Thyroid gland (tissue), 4 donors: Measurements from ENCODE around the gene HHIPL2. TPM values are rescaled to one million over a fixed set of nuclear protein-coding genes. Genes with fewer than 3 reads are reported as not detected.

Source experiments
- DNase-seq, 2 donors: peaks; one replicate each; pipeline ENCODE4 v3.0.0-alpha.2; 2019
- H3K27ac ChIP-seq, 3 donors: fragments of 200-600 bp; sonication (generic); 1 replicate in 2 of 3; 2 replicates in 1 of 3; pipeline ENCODE4 v1.5.1; 2016 to 2019; ENCODE audit warnings: mild to moderate bottlenecking in 1 of 3, moderate library complexity in 1 of 3
- H3K27me3 ChIP-seq: fragments of 200-600 bp; sonication (generic); one replicate; pipeline ENCODE4 v1.5.1; 2019
- H3K36me3 ChIP-seq, 2 donors: fragments of 200-600 bp; sonication (generic); one replicate each; pipeline ENCODE4 v1.5.1; 2016 to 2019
- H3K4me1 ChIP-seq, 2 donors: fragments of 200-600 bp; sonication (generic); one replicate each; pipeline ENCODE4 v1.5.1; 2017 to 2019
- H3K4me3 ChIP-seq, 3 donors: fragments of 200-600 bp; sonication (generic); replicated peaks in 1 of 3; 1 replicate in 2 of 3; 2 replicates in 1 of 3; pipeline ENCODE4 v1.5.1; 2016; ENCODE audit warnings: mild to moderate bottlenecking in 1 of 3
- H3K9me3 ChIP-seq: fragments of 200-600 bp; sonication (generic); one replicate; pipeline ENCODE4 v1.5.1; 2017
- POLR2A ChIP-seq, 2 donors: fragments of 450-650 bp; IDR thresholded peaks; one replicate each; pipeline ENCODE4 v1.6.1; 2017; ENCODE audit warnings: antibody characterized with exemption in 2 of 2, mild to moderate bottlenecking in 2 of 2, moderate library complexity in 1 of 2
- WGBS, 2 donors: methylation state at CpG; one replicate each; pipeline ENCODE4 v1.1.5; 2017; 5-methylcytosine and 5-hydroxymethylcytosine counted together
- intact Hi-C: fragments of 100-400 bp; cut with DNase I; formaldehyde crosslinking; loops from one replicate; pipeline ENCODE4 v1.15.1; 2023
- total RNA-seq, 4 donors: library from RNA; depleted of rRNA; stranded (reverse); fragments of >200 nt; gene quantifications; one replicate each; pipeline ENCODE4 v1.2.3, GENCODE V29; 2016
- TF ChIP-seq, protein P1 (sequence below), 6 experiments: fragments of 200-600 bp in 3 of 6; fragments of 450-650 bp in 3 of 6; sonication (generic) in 3 of 6; IDR thresholded peaks; one replicate each; pipeline ENCODE4 v1.5.1; 2016 to 2019; ENCODE audit warnings: antibody characterized with exemption in 6 of 6, mild to moderate bottlenecking in 2 of 6, inconsistent platforms in 1 of 6, moderate library complexity in 1 of 6

Gene HHIPL2
- total RNA-seq, 4 donors from 2014 or later: 0.78 to 4.3 (median 1.9) TPM

DNA sequence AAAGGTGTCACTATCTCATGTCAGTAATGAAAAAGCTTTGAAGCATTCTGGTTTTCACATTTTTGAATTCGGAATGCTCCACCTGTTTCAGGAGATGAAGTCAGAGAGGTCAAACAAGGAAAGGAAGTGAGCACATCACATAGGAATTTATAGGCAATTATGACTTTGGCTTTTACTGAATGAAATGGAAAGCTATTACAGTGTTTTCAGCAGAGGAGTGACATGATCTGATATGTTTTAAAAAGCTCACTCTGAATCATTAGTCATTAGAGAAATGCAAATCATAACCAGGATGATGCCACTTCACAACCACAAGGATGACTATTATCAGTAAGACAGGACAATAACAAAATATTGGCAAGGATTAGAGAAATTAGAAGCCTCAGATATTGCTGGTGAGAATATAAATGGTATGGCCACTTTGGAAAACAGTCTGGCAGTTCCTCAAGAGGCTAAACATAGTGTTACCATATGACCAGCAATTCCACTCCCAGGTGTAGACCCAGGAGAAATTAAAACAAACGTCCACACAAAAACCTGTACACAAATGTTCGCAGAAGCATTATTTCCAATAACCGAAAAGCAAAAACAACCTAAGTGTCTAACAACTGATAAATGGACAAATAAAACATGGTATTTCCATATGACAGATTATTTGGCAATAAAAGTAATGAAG, 34.3 kb upstream of the HHIPL2 start:
- H3K27ac ChIP-seq: no peak overlapping the region
- H3K27me3 ChIP-seq: no peaks in the 10 kb centered on the region
- intact Hi-C loops: no loop called here
- DNase-seq: no peak
- H3K36me3 ChIP-seq: no peaks in the 10 kb centered on the region
- H3K9me3 ChIP-seq: no peaks in the 10 kb centered on the region
- peaks cover 14 to 33% of the 10 kb centered on the region in 2 donors for H3K4me1 ChIP-seq
- TF ChIP-seq POLR2A (IDR thresholded peaks at IDR 0.05): no peak
- TF ChIP-seq, protein P1, sequence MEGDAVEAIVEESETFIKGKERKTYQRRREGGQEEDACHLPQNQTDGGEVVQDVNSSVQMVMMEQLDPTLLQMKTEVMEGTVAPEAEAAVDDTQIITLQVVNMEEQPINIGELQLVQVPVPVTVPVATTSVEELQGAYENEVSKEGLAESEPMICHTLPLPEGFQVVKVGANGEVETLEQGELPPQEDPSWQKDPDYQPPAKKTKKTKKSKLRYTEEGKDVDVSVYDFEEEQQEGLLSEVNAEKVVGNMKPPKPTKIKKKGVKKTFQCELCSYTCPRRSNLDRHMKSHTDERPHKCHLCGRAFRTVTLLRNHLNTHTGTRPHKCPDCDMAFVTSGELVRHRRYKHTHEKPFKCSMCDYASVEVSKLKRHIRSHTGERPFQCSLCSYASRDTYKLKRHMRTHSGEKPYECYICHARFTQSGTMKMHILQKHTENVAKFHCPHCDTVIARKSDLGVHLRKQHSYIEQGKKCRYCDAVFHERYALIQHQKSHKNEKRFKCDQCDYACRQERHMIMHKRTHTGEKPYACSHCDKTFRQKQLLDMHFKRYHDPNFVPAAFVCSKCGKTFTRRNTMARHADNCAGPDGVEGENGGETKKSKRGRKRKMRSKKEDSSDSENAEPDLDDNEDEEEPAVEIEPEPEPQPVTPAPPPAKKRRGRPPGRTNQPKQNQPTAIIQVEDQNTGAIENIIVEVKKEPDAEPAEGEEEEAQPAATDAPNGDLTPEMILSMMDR (IDR thresholded peaks at IDR 0.05): no peak
- 88 to 92% methylated on average over 4 of the region's 4 CpGs for WGBS, 2 donors
- no peak overlapping the region for H3K4me3 ChIP-seq

DNA sequence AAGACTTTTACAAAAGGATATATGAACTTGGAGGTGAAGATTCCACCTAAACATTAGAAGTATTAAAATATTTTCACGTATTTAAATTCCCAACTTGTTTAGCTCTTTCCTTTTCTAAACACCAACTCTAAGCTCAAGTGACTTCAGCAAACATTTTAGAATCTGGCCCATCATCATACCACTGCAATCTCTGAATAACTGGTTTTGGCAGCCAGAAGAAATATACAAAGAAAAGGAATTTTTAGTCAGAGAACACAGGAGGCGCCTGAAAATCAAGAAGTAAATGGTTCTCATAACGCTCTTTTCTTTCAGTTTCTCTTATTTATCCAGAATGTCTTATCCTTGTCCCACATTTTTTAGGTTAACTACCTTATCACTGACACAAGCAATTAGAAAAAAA, 31.4 kb upstream of the HHIPL2 start:
- Histone ChIP-seq H3K27me3 (no peaks in the 10 kb centered on the region), H3K36me3 (no peaks in the 10 kb centered on the region), H3K9me3 (no peaks in the 10 kb centered on the region), H3K4me3 (no peak overlapping the region), H3K27ac (no peak overlapping the region), H3K4me1 (peaks cover 9 to 24% of the 10 kb centered on the region in 2 donors)
- no peak for DNase-seq
- 96 to 98% methylated on average over 3 of the region's 3 CpGs for WGBS, 2 donors
- TF ChIP-seq, protein P1 (IDR thresholded peaks at IDR 0.05): no peak
- no peak for TF ChIP-seq POLR2A (IDR thresholded peaks at IDR 0.05)
- intact Hi-C loops: no loop called here

DNA sequence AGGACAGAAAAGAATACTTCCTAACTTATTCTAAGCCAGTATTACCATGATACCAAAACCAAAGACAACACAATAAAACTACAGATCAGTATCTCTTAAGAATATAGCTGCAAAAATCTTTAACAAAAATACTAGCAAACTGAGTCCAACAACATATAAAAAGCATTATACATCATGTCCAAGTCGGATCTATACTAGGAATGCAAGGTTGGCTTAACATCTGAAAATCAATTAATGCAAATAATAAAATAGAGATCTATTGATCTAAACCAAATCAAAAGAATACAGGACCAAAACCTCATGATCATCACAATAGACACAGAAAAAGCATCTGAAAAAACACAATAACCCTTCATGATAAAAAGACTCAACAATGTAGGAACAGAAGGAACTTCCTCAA, 22.9 kb upstream of the HHIPL2 start:
- Histone ChIP-seq H3K36me3 (peaks cover 4% of the 10 kb centered on the region in 2 donors), H3K4me3 (no peak overlapping the region), H3K4me1 (peaks cover 0 to under 1% of the 10 kb centered on the region in 2 donors), H3K27me3 (no peaks in the 10 kb centered on the region), H3K9me3 (no peaks in the 10 kb centered on the region), H3K27ac (no peak overlapping the region)
- DNase-seq: no peak
- intact Hi-C loops: no loop called here
- 90 to 91% methylated on average over 1 of the region's 1 CpG for WGBS, 2 donors
- TF ChIP-seq POLR2A (IDR thresholded peaks at IDR 0.05): no peak
- TF ChIP-seq, protein P1 (IDR thresholded peaks at IDR 0.05): no peak

DNA sequence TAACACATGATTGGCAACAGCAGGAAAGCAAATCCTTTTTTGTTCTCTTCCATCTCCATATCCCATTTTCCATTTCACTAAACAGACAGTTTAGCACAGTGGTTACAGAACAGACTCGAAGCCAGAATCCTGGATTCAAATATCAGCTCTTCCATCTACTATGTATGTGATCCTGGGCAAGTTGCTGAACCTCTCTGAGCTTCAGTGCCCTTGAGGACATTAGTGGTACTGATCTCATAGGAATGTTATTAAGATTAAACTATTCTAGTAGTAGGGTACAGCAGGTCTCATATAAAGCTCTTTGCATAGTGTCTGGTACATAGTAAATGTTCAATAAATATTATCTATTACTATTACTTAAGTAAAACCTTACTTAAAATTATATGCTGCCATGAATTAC, 13.8 kb upstream of the HHIPL2 start:
- H3K4me3 ChIP-seq: no peak overlapping the region
- DNase-seq: no peak
- peaks cover 0 to 5% of the 10 kb centered on the region in 2 donors for H3K4me1 ChIP-seq
- intact Hi-C loops: no loop called here
- H3K9me3 ChIP-seq: no peaks in the 10 kb centered on the region
- no peaks in the 10 kb centered on the region for H3K27me3 ChIP-seq
- peaks cover 0 to 7% of the 10 kb centered on the region in 2 donors for H3K36me3 ChIP-seq
- 96 to 97% methylated on average over 1 of the region's 1 CpG for WGBS, 2 donors
- TF ChIP-seq, protein P1 (IDR thresholded peaks at IDR 0.05): no peak
- no peak for TF ChIP-seq POLR2A (IDR thresholded peaks at IDR 0.05)
- H3K27ac ChIP-seq: no peak overlapping the region

DNA sequence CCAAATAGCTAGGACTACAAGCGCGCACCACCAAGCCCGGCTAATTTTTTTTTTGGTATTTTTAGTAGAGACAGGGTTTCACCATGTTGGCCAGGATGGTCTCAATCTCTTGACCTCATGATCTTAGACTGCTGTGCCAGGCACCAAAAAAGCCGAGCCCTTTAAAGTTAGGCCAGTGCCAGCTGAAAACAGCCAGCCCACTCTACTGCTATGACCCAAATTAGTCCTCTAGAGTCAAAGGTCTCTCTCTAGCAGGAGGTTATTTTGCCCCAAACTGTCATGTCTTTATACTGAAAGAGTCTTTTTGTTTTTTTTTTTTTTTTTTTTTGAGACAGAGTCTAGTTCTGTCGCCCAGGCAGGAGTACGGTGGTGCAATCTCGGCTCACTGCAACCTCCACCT, 9.7 kb upstream of the HHIPL2 start:
- H3K9me3 ChIP-seq: no peaks in the 10 kb centered on the region
- intact Hi-C loops: no loop called here
- no peak for DNase-seq
- 96 to 98% methylated on average over 7 of the region's 7 CpGs for WGBS, 2 donors
- H3K27me3 ChIP-seq: no peaks in the 10 kb centered on the region
- no peaks in the 10 kb centered on the region for H3K4me1 ChIP-seq
- H3K4me3 ChIP-seq: no peak overlapping the region
- TF ChIP-seq, protein P1 (IDR thresholded peaks at IDR 0.05): no peak
- no peak for TF ChIP-seq POLR2A (IDR thresholded peaks at IDR 0.05)
- no peak overlapping the region for H3K27ac ChIP-seq
- peaks cover 0 to 7% of the 10 kb centered on the region in 2 donors for H3K36me3 ChIP-seq
